GM15510 (cell line): ENCODE results near the gene TSPOAP1.

Experiments
- POLR2A ChIP-seq: IDR thresholded peaks from 3 replicates; pipeline ENCODE4 v1.6.1; 2011; ENCODE audit warnings: borderline replicate concordance; ENCODE audit not compliant: insufficient read length; ENCODE audit errors: extremely low read depth

The TSPOAP1 gene

GRCh38 chr17:58328195-58329034 lies at the start of gene TSPOAP1:
Gene TSPOAP1, minus strand, starts transcription at chr17:58328795. Its CDS starts 875 bp downstream, at chr17:58327920.
- TF ChIP-seq POLR2A, result peak; percentile 63

GRCh38 chr17:58377661-58378060 lies 49.1 kb upstream of the TSPOAP1 start:
- TF ChIP-seq POLR2A, result no peak

- TF ChIP-seq POLR2A, result no peak
Measured at GRCh38 chr17:58377093-58377601, 48.6 kb upstream of the TSPOAP1 start.

- TF ChIP-seq POLR2A, result no peak
Measured at GRCh38 chr17:58376472-58377000, 47.9 kb upstream of the TSPOAP1 start.

GRCh38 chr17:58375811-58376210 lies 47.2 kb upstream of the TSPOAP1 start:
- no peak for TF ChIP-seq POLR2A

GRCh38 chr17:58375256-58375655 lies 46.7 kb upstream of the TSPOAP1 start:
- no peak for TF ChIP-seq POLR2A

- no peak for TF ChIP-seq POLR2A
Measured at GRCh38 chr17:58373923-58374322, 45.3 kb upstream of the TSPOAP1 start.

GRCh38 chr17:58373003-58373402 lies 44.4 kb upstream of the TSPOAP1 start:
- no peak for TF ChIP-seq POLR2A

- TF ChIP-seq POLR2A, result no peak
Measured at GRCh38 chr17:58371300-58371950, 42.8 kb upstream of the TSPOAP1 start.

- no peak for TF ChIP-seq POLR2A
Measured at GRCh38 chr17:58370716-58371115, 42.1 kb upstream of the TSPOAP1 start.

GRCh38 chr17:58370309-58370708 lies 41.7 kb upstream of the TSPOAP1 start:
- TF ChIP-seq POLR2A, result no peak

GRCh38 chr17:58369214-58370031 lies 40.8 kb upstream of the TSPOAP1 start:
- TF ChIP-seq POLR2A, result no peak

- no peak for TF ChIP-seq POLR2A
Measured at GRCh38 chr17:58368860-58369213, 40.2 kb upstream of the TSPOAP1 start.

GRCh38 chr17:58367461-58367860 lies 38.9 kb upstream of the TSPOAP1 start:
- TF ChIP-seq POLR2A, result no peak
